GM19455 (cell line): ENCODE results near the gene DLG1.

Experiments
- ATAC-seq: cut with Tn5 transposase; IDR thresholded peaks from one replicate; pipeline ENCODE4 v1.9.1; 2021; ENCODE audit not compliant: unreplicated experiment

The DLG1 gene

GRCh38 chr3:197021729-197022404, 276.5 kb downstream of the DLG1 start:
- no peak for ATAC-seq

DNA sequence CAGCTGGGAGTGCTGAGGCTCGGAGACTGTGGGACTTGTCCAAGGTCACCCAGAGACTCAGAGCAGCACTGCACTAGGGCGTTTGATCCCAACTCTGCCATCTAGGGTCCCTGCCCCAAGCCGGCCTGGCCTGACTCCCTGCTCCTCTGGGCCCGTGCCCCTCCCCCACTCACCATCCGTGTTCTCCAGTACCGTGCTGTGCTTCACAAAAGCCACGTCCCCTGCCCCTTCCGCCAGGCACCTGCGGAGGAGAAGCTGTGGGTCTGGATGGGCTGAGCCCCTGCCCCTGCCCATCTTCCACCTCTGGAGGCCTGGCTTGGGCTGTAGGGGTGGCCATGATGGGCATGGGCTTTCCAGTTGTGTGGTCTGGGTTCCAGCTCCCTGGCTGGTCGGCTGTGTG, 277.2 kb downstream of the DLG1 start:
- no peak for ATAC-seq

DNA sequence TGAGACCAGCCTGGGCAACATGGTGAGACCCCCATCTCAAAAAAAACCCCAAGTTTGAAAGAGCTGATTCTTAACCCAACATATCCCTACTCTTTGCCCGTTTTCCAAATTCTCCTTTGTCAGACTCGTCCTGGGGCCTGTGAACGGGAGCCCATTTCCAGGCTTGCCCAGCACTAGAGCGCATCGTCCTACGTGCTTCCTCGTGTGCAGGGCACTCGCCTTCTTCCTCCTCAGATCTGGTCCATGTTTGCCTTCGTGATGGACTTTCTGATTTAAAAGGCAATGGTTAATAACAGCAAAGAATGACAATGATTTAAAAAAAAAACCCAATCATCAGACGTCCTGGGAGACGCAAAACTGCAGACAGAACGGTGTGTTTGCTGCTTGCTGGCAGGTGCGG, 278.9 kb downstream of the DLG1 start:
- no peak for ATAC-seq

DNA sequence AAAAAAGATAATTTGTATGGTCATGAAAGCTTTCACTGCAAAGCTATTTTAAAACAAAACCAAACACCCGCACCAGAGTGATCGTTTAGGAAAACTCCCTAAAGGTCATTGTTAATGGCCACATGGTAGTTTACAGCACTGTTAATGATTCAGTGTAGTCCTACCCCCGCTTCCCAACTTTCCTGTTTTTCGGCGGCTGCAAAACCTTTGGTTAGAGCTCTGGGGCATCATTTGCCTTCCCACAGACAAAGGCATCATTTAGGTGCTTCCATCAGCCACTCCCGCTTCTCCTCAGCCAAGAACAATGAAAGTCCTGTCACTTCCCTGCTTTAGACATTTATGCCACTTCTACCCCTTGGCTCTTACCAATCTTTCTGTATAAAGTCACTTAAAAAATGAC, 279.4 kb downstream of the DLG1 start:
- ATAC-seq = no peak

DNA sequence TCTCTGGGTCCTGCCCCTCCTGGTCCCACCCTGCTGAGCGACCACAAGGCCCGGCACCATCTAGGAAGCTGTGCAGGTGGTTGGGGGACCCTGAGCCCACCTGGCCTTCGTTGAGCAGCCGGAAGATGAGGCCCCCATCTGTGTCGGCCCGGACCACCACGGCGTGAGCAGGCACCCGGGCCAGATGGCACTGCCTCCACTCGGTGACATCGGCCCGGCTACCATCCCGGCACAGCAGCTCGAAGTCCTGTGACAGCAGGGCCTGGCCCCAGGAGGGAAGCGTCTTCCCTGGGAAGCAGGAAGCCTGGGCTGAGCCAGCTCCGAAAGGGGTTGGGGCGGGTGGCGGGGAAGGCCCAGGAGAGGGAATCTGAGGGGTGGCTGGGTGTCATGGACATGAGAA, 281.4 kb downstream of the DLG1 start:
- no peak for ATAC-seq

DNA sequence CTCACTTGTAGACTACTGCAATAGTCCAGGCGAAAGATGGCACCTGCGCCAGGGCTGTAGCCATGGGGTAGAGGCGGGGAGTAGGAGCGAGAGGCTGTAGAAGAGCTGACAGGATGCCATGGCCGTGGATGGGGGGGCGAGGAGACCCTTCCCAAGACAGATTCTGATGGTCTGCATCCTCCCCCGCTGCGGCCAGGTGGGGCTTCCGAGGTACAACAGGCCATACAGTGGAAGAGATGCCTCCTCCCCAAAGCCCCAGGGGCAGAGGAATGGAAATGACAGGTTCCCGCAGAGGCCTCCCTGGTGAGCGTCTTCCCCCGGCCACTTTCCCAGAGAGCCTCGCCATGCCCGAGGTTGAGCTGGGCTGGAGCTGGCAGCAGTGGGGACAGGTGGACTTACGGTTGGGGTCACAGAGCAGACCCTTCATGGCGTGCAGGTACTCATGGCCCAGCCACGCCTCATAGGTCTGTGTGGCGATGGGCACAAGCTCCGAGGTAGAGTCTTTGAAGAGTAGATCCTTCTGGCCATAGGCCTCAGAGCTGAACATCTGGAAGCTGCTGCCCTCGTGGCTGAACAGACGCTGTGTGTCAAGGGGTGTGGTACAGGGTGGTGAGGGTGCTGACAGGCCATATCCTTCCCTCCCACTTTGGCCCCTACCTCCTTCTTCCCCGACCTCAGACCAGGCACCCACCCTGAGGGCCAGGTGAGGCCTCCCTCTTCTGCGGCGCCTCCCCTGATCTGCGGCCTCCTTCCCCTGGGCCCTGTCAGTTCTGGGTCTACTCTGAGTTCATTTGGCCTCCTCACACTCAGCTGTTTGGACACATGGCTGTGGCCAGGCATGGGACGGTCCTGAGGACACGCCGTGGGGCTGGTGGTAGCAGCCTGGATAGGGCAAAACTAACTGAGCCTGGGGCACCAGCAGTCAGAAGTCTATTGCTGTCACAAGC, 282.3 kb downstream of the DLG1 start:
- no peak for ATAC-seq

DNA sequence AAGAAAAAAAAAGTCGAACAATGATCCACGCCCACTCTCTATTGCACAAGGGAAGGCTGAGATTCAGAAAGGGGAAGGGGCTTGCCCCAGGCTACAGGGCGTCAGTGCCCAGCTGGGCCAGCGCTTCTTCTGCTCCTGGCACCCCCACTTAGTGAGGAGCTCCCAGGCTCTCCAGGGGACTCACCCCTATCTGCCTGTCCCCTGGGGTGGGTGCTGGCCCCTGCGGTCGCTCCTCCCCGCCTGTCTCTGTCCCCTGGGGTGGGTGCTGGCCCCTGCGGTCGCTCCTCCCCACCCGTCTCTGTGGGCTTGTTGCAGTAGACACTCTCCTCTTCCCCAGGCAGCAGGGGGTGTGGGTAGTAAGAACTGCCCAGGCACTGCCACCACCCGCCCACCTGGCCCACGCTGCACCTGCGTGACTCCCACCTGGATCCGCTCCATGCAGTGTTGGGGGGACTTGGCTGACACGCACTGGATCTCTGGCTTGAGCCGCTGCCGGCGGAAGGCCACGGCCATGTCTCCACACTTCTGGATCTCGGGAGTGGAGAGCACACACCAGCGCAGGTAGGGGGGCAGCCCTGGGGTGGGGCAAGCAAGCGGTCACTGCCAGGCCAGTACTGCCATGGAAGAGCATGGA, 283.4 kb downstream of the DLG1 start:
- ATAC-seq = no peak

DNA sequence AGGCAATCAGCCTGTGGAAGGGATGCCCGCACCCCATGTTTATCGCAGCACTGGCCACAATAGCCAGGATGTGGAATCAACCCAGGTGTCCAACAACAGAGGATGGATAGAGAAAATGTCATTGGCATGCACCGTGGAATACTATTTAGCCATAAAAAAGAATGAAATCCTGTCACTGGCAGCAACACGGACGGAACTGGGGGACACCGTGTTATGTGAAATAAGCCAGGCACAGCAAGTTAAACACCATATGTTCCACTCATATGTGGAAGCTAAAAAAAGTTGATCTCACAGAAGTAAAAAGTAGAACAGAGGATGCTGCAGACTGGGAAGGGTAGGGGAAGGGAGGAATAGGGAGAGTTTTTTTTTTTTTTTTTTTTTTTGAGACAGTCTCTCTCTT, 284.4 kb downstream of the DLG1 start:
- no peak for ATAC-seq

DNA sequence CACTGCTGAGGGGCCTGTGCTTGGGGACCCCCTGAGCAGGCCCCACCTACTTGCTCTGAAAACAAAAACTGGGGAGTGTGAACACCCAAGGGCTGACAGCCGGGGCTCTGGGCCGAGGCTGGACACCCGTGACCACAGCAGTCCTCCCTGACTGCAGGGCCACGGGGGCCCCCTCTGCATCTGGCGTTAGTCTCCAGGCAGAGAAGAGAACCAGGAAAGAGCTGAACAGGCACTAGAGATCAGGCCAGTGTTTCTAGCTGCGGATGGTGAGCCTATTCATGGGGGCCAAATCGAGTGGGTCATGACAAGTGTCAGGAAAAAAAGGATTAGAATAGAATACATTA, 285.9 kb downstream of the DLG1 start:
- ATAC-seq = no peak

DNA sequence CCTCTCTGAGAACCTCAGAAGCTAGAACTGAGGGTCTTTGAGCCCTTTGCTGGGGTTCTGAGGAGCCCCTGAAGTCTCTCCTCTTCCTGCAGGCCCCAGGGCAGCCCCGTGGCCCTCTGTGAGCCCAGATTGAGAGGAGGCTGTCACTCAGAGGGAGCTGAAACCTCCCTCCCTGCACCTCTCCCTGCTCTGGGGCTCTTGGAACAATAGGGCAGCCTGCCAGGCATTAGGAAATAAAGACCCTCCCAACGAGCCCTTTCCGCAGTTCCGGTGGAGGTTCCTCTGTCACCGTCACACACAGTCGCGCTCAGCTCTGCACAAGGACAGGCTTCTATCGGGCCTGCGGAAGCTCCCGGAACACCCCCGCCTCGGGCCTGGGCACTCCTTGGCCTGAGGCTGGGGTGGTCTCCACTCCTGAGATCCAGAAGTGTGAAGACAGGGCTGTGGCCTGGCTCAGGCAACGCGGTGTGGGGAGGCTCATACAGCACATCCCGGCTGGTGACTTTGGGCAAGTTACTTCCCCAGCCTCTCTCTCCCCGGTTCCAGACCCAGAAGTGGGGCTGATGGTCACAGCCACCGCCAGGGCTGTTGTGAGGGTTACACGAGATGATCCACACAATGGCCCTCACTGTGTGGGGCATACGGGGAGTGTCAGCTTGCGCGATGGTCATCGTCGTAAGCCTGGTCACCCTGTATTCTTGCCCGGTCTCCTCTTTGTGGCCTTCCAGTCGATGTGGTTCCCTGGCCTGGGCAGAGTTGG, 286.5 kb downstream of the DLG1 start:
- ATAC-seq = no peak

GRCh38 chr3:197010556-197011351, 287.7 kb downstream of the DLG1 start:
- ATAC-seq = no peak

DNA sequence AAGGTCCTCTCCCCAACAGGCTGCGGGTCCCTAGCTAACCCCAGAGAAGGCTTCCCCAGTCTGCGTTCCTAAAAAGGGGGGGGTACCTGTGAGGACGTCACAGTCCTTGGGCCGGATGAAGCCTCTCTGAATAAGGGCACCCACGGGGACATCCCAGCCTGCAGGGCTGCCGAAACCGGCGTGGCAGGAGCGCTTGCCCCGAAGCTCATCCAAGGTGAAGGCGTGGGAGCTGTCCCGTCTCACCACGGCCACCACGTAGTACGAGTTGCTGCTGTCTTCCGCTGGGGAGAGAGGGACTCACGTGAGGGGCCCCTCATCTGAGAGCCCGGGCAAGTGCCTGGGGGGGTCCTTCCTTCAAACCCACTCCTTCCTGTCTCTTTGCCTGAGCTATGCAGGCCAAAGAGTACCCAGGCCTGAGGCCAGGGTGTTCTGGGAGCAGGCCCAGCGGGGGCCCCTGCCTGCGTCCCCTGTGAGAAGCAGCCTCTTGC, 288.8 kb downstream of the DLG1 start:
- no peak for ATAC-seq

- ATAC-seq = no peak
Measured at GRCh38 chr3:197008436-197009209, 289.8 kb downstream of the DLG1 start.

GRCh38 chr3:197007953-197008352, 290.5 kb downstream of the DLG1 start:
- no peak for ATAC-seq

DNA sequence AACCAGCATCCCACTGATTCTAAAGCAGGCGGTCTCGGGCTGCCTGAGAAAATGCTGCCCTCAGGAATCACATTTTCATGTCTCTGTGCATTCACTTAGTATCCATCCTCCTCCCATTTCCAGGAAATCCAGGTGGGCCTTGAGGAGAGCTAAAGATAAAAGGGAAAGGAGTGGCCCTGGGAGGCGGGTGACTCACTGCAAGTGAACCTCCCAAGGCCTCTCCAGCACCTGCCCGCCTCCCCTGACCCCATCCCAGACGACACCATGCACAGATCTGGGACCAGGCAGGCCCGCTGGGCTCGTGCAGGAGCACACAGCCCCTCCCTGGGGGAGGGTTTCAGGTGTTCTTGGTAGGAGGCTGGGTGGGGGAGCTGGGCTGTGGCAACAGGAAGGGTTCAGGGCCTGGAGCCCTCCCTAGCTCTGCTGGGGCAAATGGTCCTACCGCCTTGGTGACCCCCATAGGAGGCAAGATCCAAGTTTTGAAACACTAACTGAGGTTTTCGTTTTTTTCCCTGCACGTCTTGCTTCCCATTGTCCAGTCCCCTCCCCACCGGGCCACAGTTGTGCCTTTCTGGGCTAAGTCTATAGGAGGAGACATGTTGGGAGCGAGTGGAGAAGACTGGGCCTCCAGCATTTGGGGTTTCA, 291.0 kb downstream of the DLG1 start:
- no peak for ATAC-seq

DNA sequence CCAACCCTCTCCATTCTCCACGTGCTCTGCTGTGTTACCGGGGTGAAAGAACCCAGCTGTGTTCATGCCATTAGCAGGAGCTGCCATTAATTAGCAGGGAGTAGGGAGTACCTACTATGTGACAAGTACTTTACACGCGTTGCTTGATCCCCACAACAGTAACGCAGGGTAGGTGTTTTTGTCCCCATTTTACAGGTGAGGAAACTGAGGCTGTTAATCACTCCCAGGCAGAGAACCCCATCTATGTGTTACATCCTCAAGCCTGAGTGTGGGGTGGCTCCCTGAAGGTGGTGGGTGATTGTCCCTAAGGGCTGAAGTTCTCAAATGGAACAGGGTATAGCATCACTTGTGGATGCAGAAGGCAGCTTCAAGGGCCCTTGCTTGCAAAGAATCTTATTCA, 291.6 kb downstream of the DLG1 start:
- ATAC-seq = no peak

GRCh38 chr3:197006446-197006845, 292.0 kb downstream of the DLG1 start:
- no peak for ATAC-seq

GRCh38 chr3:197003461-197004385, 294.7 kb downstream of the DLG1 start:
- peak; percentile 31 for ATAC-seq
